SK-N-SH (cell line): Measurements from ENCODE around the gene MRPS27. TPM values are rescaled to one million over a fixed set of nuclear protein-coding genes. Genes with fewer than 3 reads are reported as not detected.

Source experiments
- CTCF ChIA-PET: fragments of 300-600, 350-600 bp; formaldehyde crosslinking; extraction: SDS; loops from one replicate; lab custom pipeline; 2021; lab: Yijun Ruan, JAX
- POLR2A ChIA-PET: fragments of 350-600 bp; sonication (Branson Sonifier 250); formaldehyde crosslinking; extraction: SDS; loops from one replicate; lab custom pipeline; 2020; ENCODE audit warnings: antibody characterized with exemption, inconsistent platforms; lab: Yijun Ruan, JAX
- DNase-seq: peaks from one replicate; pipeline ENCODE4 v3.0.0; 2012
- H2AFZ ChIP-seq: fragments of 200-600 bp; sonication (generic); 2 replicates; pipeline ENCODE4 v1.8.1; 2016; ENCODE audit warnings: antibody characterized with exemption, mild to moderate bottlenecking, low read depth
- H3F3A ChIP-seq: fragments of 200-600 bp; sonication (generic); replicated peaks from 2 replicates; pipeline ENCODE3; 2016; ENCODE audit warnings: antibody characterized with exemption, mild to moderate bottlenecking; ENCODE audit not compliant: insufficient read depth
- H3K27ac ChIP-seq, 2 experiments: fragments of 200-500 bp in 1 of 2; fragments of 200-600 bp in 1 of 2; sonication (Bioruptor generic) in 1 of 2; sonication (generic), shearing (Covaris generic) in 1 of 2; 2 replicates each; pipeline versions ENCODE4 v1.5.1 to v1.6.1; 2014 to 2016; ENCODE audit warnings: low read depth in 2 of 2, inconsistent platforms in 1 of 2, low read length in 1 of 2, mild to moderate bottlenecking in 1 of 2, mixed read lengths in 1 of 2
- H3K27me3 ChIP-seq: fragments of 200-600 bp; sonication (generic), shearing (Covaris generic); 2 replicates; pipeline ENCODE4 v1.6.1; 2016; ENCODE audit warnings: mixed run types; ENCODE audit not compliant: insufficient read depth
- H3K36me3 ChIP-seq, 2 experiments: fragments of 200-500 bp in 1 of 2; fragments of 200-600 bp in 1 of 2; sonication (Bioruptor generic) in 1 of 2; sonication (generic) in 1 of 2; replicated peaks in 1 of 2; 2 replicates each; pipeline versions ENCODE3 to v1.5.1; 2014 to 2016; ENCODE audit warnings: low read length in 1 of 2, mild to moderate bottlenecking in 1 of 2; ENCODE audit not compliant: insufficient read depth in 2 of 2, control insufficient read depth in 1 of 2
- H3K4me1 ChIP-seq, 2 experiments: fragments of 200-500 bp in 1 of 2; fragments of 200-600 bp in 1 of 2; sonication (Bioruptor generic) in 1 of 2; sonication (generic), shearing (Covaris generic) in 1 of 2; 2 replicates each; pipeline versions ENCODE4 v1.5.1 to v1.6.1; 2014 to 2016; ENCODE audit warnings: low read depth in 1 of 2, low read length in 1 of 2, mixed run types in 1 of 2; ENCODE audit not compliant: insufficient read depth in 2 of 2, control insufficient read depth in 1 of 2
- H3K4me2 ChIP-seq: fragments of 200-600 bp; sonication (generic), shearing (Covaris generic); 2 replicates; pipeline ENCODE4 v1.6.1; 2017; ENCODE audit warnings: mixed run types
- H3K4me3 ChIP-seq, 2 experiments: fragments of 200-500 bp in 1 of 2; fragments of 200-600 bp in 1 of 2; sonication (Bioruptor generic) in 1 of 2; sonication (generic), shearing (Covaris generic) in 1 of 2; 2 replicates each; pipeline versions ENCODE4 v1.5.1 to v1.8.1; 2014 to 2016; ENCODE audit warnings: low read depth in 2 of 2, inconsistent platforms in 1 of 2, low read length in 1 of 2, mild to moderate bottlenecking in 1 of 2, mixed read lengths in 1 of 2, moderate library complexity in 1 of 2
- H3K79me2 ChIP-seq: fragments of 200-600 bp; sonication (generic); 2 replicates; pipeline ENCODE4 v1.8.1; 2017; ENCODE audit warnings: mild to moderate bottlenecking; ENCODE audit not compliant: insufficient read depth
- H3K9ac ChIP-seq: fragments of 200-600 bp; sonication (generic); 2 replicates; pipeline ENCODE4 v1.6.1; 2017; ENCODE audit warnings: mixed run types
- H3K9me2 ChIP-seq: fragments of 200-600 bp; sonication (generic); 2 replicates; pipeline ENCODE4 v1.6.1; 2017; ENCODE audit warnings: mixed run types
- H3K9me3 ChIP-seq: fragments of 200-600 bp; sonication (generic); 2 replicates; pipeline ENCODE4 v1.6.1; 2017; ENCODE audit warnings: mixed run types, mild to moderate bottlenecking, moderate library complexity
- H4K20me1 ChIP-seq: fragments of 200-600 bp; sonication (generic); 2 replicates; pipeline ENCODE4 v1.6.1; 2017; ENCODE audit warnings: mild to moderate bottlenecking, mixed run types; ENCODE audit not compliant: insufficient read depth
- FOXJ3 ChIP-seq: sonication (generic); formaldehyde crosslinking; IDR thresholded peaks from 2 replicates; pipeline ENCODE4 v1.5.1; 2020; ENCODE audit warnings: mild to moderate bottlenecking, missing genetic modification reagents
- JUND ChIP-seq: IDR thresholded peaks from 2 replicates; pipeline ENCODE4 v1.4.0; 2012
- MAX ChIP-seq: IDR thresholded peaks from 2 replicates; pipeline ENCODE4 v1.4.0; 2012; ENCODE audit warnings: low read depth
- MEF2A ChIP-seq: IDR thresholded peaks from 2 replicates; pipeline ENCODE4 v1.4.0; 2012; ENCODE audit warnings: low read depth, borderline replicate concordance
- NFIC ChIP-seq: IDR thresholded peaks from 2 replicates; pipeline ENCODE4 v1.4.0; 2012; ENCODE audit warnings: borderline replicate concordance
- NRF1 ChIP-seq: IDR thresholded peaks from 2 replicates; pipeline ENCODE4 v1.6.1; 2012; ENCODE audit warnings: low read depth, mild to moderate bottlenecking, low read length
- PBX3 ChIP-seq: IDR thresholded peaks from 2 replicates; pipeline ENCODE4; 2012
- POLR2AphosphoS5 ChIP-seq: IDR thresholded peaks from 2 replicates; pipeline ENCODE4 v1.6.1; 2012; ENCODE audit warnings: low read depth, low read length
- RAD21 ChIP-seq: IDR thresholded peaks from 2 replicates; pipeline ENCODE4 v1.6.1; 2012; ENCODE audit warnings: mild to moderate bottlenecking, low read length
- REST ChIP-seq: IDR thresholded peaks from 2 replicates; pipeline ENCODE4 v1.6.1; 2012; ENCODE audit warnings: mild to moderate bottlenecking, low read depth, low read length, moderate library complexity
- RFX5 ChIP-seq: IDR thresholded peaks from 2 replicates; pipeline ENCODE4 v1.6.1; 2012; ENCODE audit warnings: mild to moderate bottlenecking, improper control_type of control experiment, low read length
- SIN3A ChIP-seq: IDR thresholded peaks from 2 replicates; pipeline ENCODE4 v1.6.1; 2012; ENCODE audit warnings: low read depth, mild to moderate bottlenecking, low read length, moderate library complexity, borderline replicate concordance
- TAF1 ChIP-seq: IDR thresholded peaks from 2 replicates; pipeline ENCODE4 v1.6.1; 2012; ENCODE audit warnings: low read depth, mild to moderate bottlenecking, low read length, moderate library complexity, borderline replicate concordance
- USF1 ChIP-seq: IDR thresholded peaks from 2 replicates; pipeline ENCODE4 v1.4.0; 2012; ENCODE audit warnings: low read depth, borderline replicate concordance
- YY1 ChIP-seq: IDR thresholded peaks from 2 replicates; pipeline ENCODE4 v1.4.0; 2012; ENCODE audit warnings: low read depth, mild to moderate bottlenecking
- WGBS: methylation state at CpG from one replicate; pipeline ENCODE4 v1.1.6; 2017; ENCODE audit warnings: low lambda C conversion rate; 5-methylcytosine and 5-hydroxymethylcytosine counted together
- polyA plus RNA-seq, 3 experiments: library from polyadenylated mRNA; depleted of rRNA; stranded (reverse); fragments of >200 nt; gene quantifications; 2 replicates each; pipeline ENCODE4 v1.2.3, GENCODE V29; 2012
- TF ChIP-seq, protein P1 (sequence below): IDR thresholded peaks from 2 replicates; pipeline ENCODE4 v1.4.0; 2012; ENCODE audit warnings: low read depth, borderline replicate concordance

Gene MRPS27
- polyA plus RNA-seq, 1 of the 3 experiments (the other 2 are of a cell fraction) = 37.5 TPM

- Histone ChIP-seq H3K4me2 (no peak overlapping the region), H3K4me1 (peaks cover 5 to 34% of the 10 kb centered on the region in 2 experiments), H3F3A (peaks cover 42% of the 10 kb centered on the region), H3K9me3 (no peaks in the 10 kb centered on the region), H2AFZ (no peak overlapping the region), H3K4me3 (no peak overlapping the region), H3K9ac (no peak overlapping the region), H3K27me3 (no peaks in the 10 kb centered on the region), H3K36me3 (peaks cover 83 to 93% of the 10 kb centered on the region in 2 experiments), H3K27ac (peak overlapping the region; percentile 18 to 23; a peak in 3 of 4 replicates), H3K9me2 (no peaks in the 10 kb centered on the region), H4K20me1 (peaks cover 97% of the 10 kb centered on the region), H3K79me2 (peaks cover 99% of the 10 kb centered on the region)
- DNase-seq = no peak
- ChIA-PET POLR2A (no interaction called here), CTCF (interaction anchor here (0.7 to 2.0 kb wide), 4 partner anchors 12 to 403 kb away, joined by 3 to 10 read pairs (median 3); no protein-coding TSS in a partner anchor)
- TF ChIP-seq FOXJ3 = no peak
- no peak for TF ChIP-seq RFX5
- TF ChIP-seq REST = no peak
- no peak for TF ChIP-seq NFIC
- TF ChIP-seq JUND = no peak
- no peak for TF ChIP-seq NRF1
- TF ChIP-seq SIN3A = no peak
- no peak for TF ChIP-seq TAF1
- TF ChIP-seq MEF2A = no peak
- TF ChIP-seq, protein P1, sequence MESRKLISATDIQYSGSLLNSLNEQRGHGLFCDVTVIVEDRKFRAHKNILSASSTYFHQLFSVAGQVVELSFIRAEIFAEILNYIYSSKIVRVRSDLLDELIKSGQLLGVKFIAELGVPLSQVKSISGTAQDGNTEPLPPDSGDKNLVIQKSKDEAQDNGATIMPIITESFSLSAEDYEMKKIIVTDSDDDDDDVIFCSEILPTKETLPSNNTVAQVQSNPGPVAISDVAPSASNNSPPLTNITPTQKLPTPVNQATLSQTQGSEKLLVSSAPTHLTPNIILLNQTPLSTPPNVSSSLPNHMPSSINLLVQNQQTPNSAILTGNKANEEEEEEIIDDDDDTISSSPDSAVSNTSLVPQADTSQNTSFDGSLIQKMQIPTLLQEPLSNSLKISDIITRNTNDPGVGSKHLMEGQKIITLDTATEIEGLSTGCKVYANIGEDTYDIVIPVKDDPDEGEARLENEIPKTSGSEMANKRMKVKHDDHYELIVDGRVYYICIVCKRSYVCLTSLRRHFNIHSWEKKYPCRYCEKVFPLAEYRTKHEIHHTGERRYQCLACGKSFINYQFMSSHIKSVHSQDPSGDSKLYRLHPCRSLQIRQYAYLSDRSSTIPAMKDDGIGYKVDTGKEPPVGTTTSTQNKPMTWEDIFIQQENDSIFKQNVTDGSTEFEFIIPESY = no peak
- no peak for TF ChIP-seq POLR2AphosphoS5
- no peak for TF ChIP-seq MAX
- no peak for TF ChIP-seq PBX3
- no peak for TF ChIP-seq USF1
- no peak for TF ChIP-seq RAD21
- TF ChIP-seq YY1 = no peak
- WGBS = 93% methylated on average over 9 of the region's 10 CpGs
Observed at GRCh38 chr5:72185496-72186329, 134.3 kb downstream of the MRPS27 start.
